Stimulated activated CD8-positive, alpha-beta memory T cell treated with anti-CD3 and anti-CD28 coated beads, Interleukin-12 subunit alpha, Interleukin-12 subunit beta, amount 100 ng/mL, for 4 hours (primary cell): Measurements from ENCODE around the gene WDR72.
"Not testable (repeated sequence)": the region's sequence is repeated elsewhere in the genome, so short reads cannot be mapped to it uniquely, and the experiment has no call there.

Source experiments
- DNase-seq: peaks from one replicate; pipeline ENCODE4 v3.0.0-alpha.2; 2020; ENCODE audit warnings: low read depth

The WDR72 gene

DNA sequence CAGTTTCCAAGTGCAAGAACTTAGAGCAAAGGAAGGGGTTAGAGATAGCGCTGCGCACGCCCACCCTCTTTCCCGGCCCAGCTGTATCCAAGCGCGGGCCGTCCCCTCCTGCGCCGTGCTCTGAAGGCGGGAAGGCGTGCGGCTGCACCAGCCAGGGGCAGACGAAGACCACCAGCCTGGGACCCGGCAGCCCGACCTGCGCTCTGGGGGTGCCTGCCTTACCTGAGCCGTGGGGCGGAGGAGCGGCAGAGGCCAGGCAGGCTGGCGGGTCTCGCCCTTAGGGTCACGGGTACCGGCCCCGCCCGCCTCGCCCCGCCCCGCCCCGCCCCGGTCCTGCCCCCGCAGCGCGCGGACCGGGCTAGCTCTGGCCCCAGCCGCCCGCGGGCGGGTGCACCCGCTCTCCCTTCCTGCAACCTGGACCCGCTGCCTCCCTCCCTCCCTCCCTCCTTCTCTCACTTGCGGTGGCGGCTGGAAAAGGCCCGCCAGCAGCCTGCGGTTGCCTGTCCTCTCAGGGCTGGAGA lies at the start of gene WDR72:
Gene WDR72 (minus strand): TSS at position 253 of the 521 bp plus-strand sequence. CDS start 26,514 bp downstream, outside the sequence.
- DNase-seq, result no peak

DNA sequence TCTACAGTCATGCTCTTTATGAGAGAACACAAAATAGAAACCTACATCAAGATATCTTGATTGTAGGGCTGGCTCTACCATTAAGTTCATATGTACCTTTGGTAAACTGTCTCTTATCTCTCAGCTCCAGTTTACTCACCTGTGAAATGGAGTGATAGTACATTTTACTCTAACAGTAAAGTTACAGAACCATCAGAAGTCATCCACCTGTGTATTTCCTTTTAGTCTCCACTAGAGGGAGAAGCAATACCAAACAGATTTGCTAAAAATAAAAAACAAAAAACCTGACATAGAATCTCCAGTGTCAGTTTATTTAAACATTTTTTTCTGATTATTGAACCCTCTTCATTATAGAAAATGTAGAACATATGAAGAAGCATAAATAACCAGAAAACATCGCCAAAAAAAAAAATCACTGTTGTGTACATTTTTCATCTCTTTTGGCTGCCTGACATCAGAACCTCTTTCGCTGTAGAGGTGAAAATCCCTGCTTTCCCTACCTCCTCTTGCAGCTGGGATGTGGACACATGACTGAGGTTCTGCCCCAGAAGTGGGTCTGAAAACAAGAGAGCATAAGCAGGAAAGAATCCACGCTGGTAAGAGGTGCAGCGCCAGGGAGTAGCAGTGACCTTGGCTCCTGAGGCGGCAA lies 48.7 kb upstream of the WDR72 start:
- no peak for DNase-seq

DNA sequence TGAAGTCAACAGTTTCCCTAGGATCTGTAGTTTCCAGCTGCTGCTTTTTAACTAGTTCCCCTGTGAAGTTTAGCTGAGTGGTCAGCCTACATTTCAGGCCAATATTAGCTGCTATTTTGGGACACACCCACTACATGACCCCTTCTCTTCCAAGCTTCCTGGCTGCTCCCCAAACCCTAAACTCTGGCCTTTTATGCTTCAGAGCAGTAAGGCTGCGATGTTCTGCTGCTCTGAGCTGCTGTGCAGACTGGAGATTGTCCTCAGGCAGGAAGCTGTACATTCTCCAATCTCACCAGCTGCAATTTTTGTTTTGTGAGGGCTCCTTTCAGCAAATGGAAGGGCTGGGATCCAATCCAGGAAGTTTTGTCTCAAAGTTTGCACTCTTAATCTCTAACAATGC lies 48.0 kb upstream of the WDR72 start:
- DNase-seq, result no peak

DNA sequence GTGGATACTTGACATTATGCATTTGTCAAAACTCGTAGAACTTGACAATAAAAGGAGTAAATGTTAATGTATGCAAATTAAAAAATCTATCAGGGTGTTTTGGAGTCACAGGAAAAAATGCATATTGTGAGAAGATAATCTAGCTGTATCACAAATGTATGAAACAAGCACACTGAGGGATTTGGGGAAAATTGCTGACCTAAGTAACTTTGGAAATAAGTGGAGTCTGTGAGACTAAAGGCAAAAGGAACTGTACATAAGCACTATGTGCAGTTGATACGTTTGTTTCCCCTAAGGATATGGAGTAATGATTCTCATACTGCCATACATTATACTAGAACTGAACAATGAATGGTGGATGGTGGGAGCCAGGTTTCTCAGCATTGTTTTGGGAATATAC lies 43.2 kb upstream of the WDR72 start:
- DNase-seq, result no peak

DNA sequence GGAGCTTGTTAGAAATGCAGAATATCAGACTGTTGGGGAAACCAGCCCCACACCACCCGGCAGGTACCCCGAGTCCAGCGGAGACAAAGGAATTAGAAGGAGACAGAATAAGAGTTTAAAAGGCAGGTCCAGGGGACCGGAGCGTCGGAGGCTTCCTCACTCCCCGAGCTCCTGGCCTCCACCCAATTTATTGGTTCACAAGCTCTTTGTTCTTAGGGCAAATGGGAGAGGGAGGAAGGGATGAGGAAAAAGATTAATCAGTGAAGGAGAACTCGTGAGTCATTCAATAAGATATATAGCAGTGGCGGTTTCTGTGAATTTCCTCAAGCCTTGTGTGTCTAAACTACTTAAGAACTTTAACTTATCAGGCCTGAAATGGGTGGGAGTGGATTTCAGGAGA lies 32.1 kb upstream of the WDR72 start:
- no peak for DNase-seq

DNA sequence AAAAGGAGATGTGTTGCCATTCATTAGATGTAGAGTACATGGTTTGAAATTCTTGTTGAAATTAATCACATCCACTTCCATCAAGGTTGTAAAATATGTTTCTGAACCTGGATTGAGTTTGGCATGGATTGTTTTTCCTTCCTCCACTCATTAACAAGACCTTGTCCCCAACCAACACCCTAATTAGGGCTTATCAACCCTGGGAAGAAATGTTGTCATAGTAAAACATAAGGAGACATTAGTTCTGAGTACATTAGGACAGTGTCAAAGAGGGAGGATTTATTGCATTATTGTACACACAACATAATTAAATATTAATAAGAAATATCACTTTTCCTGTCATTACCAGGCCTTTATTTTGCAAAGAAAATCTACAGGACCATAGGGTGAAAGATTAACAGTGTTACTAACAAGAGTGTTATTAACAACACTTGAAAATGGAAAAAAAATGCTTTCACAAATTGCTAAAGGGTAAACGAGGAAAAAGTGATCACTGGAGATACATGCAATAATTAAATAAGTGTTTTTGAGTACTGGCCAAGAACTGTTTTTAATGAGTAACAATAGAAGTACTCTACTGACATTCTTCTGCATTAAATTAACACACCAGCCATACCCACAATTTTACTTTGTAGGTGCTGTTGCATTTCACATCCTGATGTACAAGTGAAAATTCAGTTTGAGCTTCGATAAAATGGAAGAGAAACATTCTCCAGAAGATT lies 30.4 kb upstream of the WDR72 start:
- DNase-seq, result no peak

DNA sequence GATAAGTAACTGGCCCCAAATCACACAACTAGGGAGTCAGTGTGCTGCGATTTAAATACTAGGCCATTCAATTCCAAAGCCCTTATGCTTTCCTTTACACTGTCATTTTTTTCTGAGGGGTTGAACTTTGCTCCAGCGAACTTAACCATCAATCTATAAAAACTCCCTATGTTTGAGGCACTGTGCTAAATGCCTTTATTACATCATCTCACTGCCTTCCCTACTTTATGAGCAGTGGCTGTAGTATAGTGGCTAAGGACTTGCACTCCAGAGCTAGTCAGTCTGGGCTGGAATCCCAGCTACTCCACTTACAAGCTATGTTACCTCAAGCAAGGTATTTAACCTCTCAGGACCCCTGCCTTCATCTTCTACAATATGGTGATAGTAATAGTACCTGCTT lies 26.9 kb upstream of the WDR72 start:
- DNase-seq, result no peak

DNA sequence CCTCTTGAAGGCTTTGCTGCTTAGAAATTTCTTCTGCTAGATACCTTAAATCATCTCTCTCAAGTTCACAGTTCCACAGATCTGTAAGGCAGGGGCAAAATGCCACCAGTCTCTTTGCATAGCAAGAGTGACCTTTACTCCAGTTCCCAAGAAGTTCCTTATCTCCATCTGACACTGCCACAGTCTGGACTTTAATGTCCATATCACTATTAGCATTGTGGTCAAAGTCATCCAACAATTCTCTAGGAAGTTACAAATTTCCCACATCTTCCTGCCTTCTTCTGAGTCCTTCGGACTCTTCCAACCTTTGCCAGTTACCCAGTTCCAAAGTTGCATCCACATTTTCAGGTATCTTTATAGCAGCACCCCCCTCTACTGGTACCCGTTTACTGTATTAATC lies 25.8 kb upstream of the WDR72 start:
- DNase-seq, result not testable (repeated sequence)

DNA sequence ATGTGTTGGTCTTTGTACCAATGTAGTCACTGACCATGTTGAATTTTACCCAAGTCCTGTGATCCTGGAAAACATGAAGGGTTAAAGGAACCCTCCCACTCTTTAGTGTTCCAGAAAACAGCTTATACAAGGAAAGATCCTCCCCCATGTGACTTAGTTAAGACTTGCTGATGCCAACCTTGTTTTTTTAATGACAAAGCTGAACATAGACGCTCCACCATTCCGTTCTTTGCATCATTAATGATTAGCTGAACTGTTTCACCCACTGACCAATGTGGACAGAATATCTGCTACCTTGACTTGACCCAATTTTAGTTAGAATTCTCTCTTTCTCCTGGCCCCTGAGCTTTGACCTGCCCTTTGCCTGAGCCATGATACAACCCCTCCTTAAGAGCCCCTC lies 3.5 kb upstream of the WDR72 start:
- no peak for DNase-seq

DNA sequence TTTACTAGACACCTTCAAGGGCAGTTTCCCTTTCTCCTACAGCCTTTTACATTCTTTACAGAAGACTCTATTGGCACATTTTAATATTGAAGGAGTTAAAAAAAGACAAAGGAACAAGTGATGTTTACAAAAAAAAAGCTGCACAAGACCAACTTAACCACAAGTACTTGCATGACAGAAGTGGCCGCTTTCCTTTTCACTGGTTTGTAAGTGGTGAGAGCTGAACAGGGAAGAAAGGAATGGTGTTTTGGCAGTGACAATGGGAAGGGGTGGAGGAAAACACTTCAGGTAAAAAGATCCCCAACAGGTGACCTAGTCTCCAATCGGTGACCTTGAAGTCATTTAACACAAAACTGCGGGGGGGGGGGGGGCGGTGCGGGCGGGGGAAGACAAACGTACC lies 1.1 kb downstream of the WDR72 start:
- no peak for DNase-seq

DNA sequence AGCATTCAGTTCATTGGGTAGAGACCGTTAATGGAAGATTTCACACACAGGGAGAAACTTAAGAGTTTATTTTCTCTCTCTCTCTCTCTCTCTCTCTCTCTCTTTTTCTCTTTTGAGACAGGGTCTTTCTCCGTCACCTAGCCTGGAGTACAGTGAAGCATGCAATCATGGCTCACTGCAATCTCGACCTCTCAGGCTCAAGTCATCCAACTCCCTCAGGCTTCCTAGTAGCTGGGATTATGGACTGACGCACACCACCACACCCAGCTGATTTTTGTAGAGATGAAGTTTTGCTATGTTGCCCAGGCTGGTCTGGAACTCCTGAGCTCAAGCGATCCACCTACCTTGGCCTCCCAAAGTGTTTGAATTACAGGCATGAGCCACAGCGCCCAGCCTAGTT lies 1.6 kb downstream of the WDR72 start:
- DNase-seq, result no peak

DNA sequence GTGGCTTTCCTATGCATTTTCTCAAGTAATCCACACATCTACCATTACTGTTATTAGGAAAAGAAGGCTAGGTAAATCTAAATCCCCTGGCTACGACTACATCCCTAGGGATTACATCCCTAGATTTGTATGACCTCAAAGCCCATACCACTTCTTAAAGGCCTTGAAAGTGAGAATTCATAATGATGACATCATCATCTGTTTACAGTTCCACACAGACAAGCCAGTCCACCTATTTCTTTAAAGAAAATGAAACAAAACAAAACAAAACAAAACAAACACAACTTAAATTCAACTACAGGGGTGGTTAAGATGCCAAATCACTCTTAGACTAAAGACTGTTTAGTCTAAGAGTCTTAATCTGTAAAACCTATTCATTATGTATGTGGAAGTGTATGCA lies 5.7 kb downstream of the WDR72 start:
- DNase-seq, result no peak

DNA sequence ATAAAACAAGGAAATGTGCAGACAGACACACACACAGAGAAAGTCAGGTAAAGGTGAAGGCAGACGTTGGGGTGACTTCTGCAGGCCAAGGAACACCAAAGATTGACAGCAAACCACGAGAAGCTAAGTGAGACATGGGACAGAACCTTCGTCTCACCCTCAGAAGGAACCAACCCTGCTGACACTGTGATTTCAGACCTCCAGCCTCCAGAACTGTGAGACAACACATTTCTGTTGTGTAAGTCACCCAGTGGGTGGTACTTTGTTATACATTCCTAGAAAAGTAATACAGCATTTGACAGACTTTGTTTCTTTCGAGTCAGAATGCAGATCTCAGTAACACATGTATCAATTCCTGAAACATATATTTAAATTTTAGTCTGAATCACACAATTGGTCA lies 7.1 kb downstream of the WDR72 start:
- DNase-seq, result no peak

DNA sequence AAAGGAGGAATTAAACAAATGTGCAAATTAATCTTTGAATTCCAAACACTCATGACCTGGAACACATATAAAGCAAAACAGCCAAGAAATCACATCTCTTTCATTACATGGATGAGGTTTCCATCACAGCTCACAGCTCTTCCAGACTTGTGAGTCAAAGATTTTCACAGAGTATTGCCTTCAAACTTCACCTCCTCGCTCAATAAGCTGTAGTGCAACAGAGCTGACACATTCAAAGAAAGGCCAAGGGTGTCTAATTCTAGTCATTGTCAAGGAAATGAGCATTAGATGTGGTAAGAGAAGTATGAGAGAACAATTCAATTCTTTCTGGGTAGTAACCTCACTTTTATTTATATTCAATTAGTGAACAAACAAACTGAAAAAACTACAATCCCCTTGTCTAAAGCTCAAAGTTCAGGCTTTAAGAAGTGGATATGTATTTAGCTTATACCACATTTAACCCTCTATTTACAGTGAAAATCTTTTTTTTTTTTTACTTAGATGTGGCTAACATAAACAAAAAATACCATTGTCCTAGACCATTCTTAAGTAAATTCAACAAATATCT lies 11.9 kb downstream of the WDR72 start:
- no peak for DNase-seq

DNA sequence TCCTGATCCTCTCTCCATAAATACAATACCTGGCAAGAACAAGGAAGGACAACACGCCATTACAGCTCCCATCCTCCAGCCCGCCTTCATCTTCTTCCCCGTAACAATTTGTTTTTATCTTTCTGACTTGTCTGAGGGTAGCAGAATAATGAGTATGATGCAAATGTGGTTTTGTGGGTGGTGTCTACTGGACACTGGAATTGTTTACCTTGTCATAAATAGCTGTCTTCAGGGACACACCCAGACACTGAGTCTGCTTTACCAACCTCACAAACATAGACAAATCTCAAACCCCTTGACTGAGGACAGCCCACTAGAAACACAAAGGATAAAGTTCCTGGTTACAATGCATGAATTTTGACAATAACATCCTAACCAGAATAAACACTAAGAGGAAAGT lies 13.4 kb downstream of the WDR72 start:
- DNase-seq, result no peak

DNA sequence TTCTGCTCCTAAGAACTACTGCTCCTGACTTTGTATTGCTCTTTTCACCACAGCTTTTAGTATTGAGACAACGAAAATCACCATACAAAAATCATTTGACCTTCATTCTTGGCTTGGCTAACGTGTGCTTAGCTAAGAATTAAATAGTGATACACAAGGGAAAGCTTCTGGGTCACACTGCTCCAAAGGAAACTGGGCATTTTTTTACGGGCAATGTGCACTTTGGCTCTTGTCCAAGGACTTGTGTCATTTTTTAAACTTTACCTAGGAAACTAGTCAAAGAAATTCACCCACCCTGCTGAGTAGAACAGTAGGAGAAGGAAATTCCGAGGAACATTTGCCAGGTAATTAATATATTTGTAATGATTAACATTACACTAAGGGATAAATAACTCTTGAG lies 19.8 kb downstream of the WDR72 start:
- no peak for DNase-seq

DNA sequence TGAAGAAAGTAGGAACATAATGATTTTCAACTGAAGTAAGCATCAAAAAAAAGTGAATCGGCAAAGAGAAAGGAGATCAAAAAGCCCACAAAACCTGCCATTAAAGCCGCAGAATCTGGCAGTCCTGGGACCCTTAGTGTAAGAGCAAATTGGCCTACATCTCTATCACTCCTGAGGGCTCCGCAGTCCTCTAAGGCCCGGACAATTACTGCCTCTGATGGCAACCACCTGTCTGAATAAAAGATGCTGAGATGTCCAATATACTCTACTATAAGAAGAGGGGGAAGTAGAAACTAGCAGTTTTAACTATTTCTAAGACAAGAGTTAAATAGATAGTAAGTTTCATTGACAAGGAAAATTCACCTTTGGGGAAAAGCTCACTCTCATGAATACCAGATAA lies 20.3 kb downstream of the WDR72 start:
- DNase-seq, result no peak

DNA sequence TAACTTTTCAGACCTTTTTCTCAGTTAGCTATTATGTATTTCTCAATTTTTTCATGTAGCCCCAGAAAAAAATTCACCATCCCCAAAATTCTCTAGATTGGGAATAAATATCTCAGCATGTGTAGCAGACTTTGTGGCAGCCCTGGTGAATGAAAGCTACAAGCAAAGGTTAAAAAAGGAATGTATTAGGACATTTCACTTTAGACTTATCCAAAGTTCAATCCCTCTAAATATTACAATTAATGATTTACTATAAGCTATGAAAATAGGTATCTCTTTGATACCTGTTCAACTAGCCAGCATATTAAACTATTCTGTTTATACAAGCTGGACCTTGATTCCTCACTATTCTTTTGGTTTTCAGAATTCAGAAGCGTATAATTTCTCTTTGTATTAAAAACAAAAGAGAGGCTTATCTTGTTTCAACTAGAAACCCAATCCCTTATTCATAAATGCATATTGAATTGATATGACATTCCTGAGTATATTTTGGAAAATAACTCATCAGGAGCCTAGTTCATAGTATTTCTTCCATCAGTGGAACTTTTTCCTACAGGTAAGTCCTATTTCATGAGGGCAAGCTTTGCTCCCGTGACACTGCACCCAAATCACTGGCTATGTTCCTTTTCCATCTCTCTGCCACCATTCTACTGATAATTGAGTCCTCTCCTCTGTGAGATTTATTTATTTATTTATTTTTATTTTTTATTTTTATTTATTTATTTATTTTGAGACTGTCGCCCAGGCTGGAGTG lies 38.0 kb downstream of the WDR72 start:
- DNase-seq, result no peak

DNA sequence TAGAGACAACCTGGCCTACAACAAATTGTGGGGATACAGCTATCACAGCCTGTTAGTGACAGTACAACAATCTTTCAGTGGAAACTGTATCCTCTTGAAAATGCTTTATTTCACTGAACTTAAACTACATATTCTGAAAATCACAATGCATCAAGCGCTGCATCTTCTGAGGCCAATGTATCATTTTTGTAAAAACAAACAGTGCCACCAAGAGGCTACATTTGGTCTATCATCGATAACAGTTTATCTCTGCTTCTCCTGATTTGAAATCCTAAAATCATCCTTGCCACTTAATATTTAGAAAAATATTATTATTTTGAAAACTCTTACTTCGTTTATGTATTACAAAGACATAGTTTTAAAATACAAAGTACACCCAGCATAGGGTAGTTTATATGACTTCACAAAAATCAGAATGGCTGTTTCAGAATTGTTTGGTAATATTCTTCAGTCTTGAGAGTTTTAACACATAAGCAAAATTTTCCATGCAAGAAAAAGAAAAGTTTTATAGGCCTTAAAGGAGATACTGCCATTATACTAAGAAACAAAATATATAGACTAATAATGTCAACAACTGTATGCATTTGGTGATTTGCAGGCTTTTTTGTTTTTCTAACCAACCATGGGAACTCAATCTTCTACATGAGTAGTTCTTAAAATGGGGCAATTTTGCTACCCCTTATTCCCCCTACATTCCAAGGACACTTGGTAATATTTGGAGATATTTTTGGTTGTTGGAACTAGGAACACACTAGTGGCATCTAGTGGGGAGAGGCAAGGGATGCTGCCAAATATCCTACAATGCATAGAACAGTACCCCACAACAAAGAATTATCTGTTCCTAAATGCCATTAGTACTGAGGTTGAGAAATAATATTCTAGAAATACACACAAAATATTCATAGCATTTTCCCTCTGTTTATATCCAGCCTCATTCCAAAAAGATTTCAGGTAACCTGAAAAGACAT lies 42.3 kb downstream of the WDR72 start:
- no peak for DNase-seq

DNA sequence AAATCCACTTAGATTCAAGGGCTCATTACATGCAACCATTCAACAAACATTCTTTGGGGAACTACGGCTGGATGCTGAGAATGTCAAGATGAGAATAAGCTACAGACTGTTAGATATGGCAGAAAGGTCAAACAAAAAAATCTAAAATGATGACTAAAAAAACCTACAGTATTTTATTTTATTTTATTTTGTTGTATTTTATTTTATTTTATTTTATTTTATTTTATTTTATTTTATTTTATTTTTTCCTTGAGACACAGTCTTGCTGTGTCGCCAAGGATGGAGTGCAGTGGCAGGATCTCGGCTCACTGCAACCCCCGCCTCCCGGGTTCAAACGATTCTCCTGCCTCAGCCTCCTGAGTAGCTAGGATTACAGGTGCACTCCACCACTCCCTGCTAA lies 46.2 kb downstream of the WDR72 start:
- no peak for DNase-seq

DNA sequence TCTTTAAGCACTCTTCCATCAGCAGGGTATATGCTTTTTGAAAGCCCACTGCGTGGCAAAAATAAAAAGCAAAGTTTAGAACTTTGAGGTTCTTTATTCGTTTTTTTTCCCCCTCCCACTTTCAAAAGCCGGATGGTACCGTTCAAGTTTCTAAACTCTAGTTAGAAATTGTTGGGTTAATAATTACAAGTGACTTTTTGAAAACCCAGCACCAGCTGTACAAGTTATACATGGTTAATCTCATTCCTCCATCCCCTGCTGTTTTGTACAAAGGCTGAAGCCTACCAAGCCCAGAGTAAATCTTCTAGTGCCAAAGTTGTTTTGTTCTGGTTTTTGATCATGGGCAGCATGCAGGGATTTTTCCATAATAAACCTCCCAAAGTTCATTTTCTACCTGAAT lies 48.6 kb downstream of the WDR72 start:
- DNase-seq, result no peak

DNA sequence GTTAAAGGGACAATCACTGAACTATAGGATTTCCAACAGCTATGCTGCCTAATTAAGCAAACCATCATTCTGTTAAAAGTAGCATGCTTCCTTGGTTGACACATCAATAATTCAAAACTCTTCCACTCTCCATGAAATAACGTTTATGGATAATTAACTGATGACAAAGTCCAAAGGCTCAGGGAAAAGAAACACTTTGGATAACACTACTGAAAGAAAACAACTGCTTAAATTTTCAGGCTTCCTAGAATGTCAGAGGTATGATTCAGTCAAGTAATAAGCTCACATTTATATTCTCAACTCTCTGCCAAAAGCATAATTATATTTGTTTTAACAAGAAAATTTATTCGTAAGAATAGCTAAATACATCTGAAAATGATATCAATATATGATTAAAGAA lies 49.6 kb downstream of the WDR72 start:
- DNase-seq, result no peak
